ENCODE results near the gene HS3ST4.
"Not testable (repeated sequence)": the region's sequence is repeated elsewhere in the genome, so short reads cannot be mapped to it uniquely, and the experiment has no call there.

The HS3ST4 gene

GRCh38 chr16:25730396-25730795, 38.6 kb downstream of the HS3ST4 start:
- DNase-seq (ENCODE audit: low read depth) = no peak

- no peak for DNase-seq (ENCODE audit: low read depth)
Measured at GRCh38 chr16:25734430-25735385, 42.9 kb downstream of the HS3ST4 start.

DNA sequence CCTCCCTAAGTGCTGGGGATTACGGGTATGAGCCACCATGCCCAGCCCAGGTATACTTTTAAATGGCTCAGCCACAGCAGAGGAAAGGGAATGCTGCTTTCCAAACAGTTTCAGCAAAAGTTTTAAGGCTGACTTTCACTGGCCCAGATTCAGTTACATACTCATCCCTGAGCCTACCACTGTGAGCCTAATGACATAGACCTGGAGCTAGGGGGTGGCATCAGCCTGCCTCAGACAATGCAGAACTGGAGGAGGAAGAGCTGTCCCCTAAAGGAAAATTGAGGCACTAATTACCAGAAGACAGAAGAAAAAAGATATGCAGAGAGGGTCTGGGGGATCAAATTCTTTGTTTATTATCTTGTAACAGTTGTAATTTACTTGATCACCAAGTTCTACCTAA, 43.9 kb downstream of the HS3ST4 start:
- no peak for DNase-seq (ENCODE audit: low read depth)

- DNase-seq (ENCODE audit: low read depth) = no peak
Measured at GRCh38 chr16:25747160-25747758, 55.5 kb downstream of the HS3ST4 start.

GRCh38 chr16:25748092-25748654, 56.4 kb downstream of the HS3ST4 start:
- DNase-seq (ENCODE audit: low read depth) = no peak

DNA sequence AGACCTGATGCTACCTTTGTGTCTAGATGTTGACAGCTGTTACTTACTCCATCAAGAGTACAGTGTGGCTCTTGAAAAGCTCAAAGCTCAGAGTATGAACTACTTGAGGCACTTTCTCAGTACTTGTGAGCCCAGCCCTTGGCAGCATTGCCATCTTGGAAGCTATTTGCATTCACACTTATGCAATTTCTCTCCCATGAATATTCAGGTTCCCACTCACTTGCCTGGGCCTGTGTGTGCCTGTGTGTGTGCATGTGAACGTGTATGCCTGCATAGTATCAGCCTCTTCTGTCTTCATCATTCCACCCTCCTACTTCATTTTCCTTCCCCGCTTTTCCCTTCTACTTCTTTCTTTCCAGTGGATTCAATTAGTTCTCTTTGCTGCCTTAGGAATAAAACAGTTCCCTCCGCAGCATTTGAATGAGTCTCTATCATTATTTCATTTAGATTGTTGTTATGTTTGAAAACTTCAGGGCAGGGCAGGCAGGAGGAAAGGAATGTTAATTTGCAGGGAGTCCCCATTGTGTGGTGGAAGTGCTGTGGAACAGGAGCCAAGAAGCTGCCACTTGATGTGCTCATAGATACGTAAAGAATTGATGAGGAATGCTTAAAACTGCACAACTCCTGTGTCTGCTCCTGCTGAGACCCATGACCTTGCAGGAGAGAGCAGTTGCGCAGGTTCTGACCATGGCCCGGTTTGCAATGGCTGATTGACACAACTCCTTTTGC, 58.9 kb downstream of the HS3ST4 start:
- DNase-seq (ENCODE audit: low read depth) = no peak

DNA sequence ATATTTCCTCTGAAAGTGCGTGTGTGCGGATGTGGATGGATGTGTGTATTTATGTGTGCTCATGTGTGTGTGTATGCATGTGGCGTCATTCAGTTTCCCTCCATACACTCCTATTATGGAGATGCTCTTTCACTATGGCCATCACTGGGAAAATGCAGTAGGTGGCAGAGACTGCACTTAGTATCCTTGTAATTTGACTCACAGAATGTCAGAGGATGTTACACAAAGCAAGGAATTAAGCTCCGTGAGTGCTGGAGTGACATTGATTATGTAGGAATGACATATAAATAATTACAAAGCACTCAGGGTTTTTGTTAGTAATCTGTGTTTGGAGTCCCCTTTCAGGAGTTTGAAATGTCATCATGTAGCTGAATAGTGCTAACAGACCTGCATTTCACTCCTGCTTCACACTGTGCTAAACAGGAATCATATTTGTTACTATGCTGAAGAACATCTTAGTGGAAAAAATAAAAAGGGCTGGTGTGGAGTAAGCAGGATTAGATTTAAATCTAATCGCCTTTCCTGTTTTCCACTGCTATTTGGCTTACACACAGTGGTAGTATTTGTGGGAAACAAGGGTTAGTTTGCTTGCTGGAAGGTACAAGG, 59.6 kb downstream of the HS3ST4 start:
- DNase-seq (ENCODE audit: low read depth) = no peak

DNA sequence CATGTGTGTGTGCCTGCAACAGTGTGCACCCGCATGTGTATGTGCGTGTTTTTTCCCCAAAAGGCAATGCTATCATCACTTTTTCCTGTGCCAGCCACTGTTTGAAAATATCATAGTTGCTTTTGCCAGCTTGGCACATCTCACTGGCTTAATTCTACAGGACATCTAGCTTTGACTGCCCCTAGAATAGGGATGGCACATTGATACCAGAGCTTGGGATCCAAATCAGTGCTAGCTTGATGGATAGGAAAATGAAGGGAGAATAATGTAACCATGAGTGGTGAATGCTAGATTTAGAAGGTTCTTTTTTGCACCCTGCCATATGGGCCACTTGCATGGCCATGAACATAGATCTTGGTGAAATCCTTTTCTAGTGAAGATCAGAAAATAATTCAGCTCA, 72.7 kb downstream of the HS3ST4 start:
- no peak for DNase-seq (ENCODE audit: low read depth)

GRCh38 chr16:25771216-25771615, 79.5 kb downstream of the HS3ST4 start:
- no peak for DNase-seq (ENCODE audit: low read depth)

DNA sequence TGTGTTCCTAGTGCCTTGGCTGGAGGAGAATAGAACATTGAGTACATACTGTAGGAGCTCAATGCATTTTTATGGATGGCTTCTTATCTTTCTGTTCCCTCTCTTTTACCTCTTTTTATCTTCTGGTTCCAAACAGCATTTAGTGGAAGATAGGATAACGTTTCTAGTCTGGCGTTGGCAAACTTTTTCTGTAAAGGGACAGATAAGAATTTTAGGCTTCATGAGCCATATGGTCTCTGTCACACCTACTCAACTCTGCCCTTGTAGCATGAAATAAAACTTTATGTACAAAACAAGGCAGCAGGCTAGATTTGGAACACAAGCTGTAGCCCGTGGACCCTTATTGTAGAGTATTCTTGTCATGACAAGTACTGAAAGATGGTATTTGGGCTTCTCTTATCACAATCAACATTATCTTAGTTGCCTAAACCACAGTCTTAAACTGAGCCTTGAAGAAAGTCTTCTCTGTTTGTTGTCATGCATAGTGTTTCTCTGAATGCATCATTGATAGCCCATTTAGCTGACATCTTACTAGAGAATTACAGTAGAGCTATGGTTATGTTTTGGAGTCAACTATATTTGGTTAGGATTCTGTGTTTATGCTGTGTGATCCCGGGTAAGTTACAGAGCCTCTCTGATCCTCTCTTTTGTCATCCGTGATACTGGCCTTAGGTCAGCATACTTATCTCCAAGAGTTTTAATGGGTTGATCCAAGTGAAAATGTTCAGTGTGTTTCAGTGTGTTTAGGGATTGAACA, 80.2 kb downstream of the HS3ST4 start:
- no peak for DNase-seq (ENCODE audit: low read depth)

DNA sequence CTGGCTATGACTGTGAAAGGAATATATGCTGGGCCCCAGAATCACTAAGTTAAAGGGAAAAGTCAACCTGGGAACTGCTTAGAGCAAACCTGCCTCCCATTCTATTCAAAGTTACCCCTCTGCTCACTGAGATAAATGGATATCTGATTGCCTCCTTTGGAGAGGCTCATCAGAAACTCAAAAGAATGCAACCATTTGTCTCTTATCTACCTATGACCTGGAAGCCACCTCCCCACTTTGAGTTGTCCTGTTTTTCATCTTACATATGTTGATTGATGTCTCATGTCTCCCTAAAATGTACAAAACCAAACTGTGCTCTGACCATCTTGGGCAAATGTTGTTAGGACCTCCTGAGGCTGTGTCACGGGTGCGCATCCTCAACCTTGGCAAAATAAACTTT, 84.5 kb downstream of the HS3ST4 start:
- not testable (repeated sequence) for DNase-seq (ENCODE audit: low read depth)

GRCh38 chr16:25783226-25783625, 91.5 kb downstream of the HS3ST4 start:
- DNase-seq (ENCODE audit: low read depth) = no peak

GRCh38 chr16:25785361-25785760, 93.6 kb downstream of the HS3ST4 start:
- DNase-seq (ENCODE audit: low read depth) = no peak

DNA sequence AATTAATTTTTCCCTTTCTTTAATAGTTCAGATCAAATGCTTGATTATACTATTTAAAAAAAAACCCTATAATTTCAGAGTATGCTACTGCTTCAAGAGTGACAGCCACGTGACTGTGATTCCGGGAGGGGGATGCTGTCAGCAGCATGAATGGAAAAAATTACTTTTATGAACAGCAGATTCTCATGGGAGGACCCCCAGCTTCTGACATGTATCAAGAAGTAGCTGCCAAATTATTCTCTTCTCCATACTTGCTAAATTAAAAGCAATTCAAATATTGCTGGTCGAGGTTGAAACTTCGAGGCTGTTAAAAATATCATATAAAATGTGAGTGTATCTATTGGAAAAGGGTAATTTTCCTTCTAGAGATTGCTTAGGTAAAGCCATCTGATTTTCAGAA, 95.0 kb downstream of the HS3ST4 start:
- no peak for DNase-seq (ENCODE audit: low read depth)

DNA sequence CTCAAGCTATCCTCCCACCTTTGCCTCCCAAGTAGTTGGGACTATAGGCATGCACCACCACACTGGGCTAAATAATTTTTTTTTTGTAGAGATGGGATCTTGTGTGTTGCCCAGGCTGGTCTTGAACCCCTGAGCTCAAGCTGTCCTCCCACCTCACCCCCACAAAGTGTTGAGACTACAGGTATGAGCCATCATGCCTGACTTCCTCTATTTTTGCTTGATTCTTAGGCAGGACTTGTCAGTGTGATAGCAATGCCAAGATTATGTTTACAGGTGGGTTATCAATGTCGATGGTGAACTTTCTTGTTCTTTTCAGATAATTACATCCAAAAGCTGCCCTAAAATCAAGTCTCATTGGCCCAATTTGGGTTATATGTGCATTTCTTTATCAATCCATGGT, 96.9 kb downstream of the HS3ST4 start:
- no peak for DNase-seq (ENCODE audit: low read depth)

- no peak for DNase-seq (ENCODE audit: low read depth)
Measured at GRCh38 chr16:25796239-25796638, 104.5 kb downstream of the HS3ST4 start.

DNA sequence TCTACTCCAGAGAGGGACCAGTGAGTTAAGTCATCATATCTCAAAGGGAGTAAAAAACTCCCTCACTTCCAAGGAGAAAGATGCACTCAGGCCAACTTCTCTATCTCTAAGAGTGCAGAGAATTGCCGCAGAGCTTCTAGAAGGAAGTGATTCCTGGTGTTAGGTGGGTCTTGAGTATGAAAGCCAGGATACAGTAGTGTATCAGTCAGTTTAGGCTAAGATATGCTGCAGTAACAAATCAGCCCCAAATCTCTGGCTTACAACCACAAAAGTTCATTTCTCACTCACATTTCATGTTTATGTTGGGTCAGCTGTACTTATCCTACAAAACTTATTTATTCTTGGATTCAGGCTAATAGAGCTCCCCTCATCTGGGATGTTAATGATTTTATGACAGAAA, 106.3 kb downstream of the HS3ST4 start:
- DNase-seq (ENCODE audit: low read depth) = no peak

DNA sequence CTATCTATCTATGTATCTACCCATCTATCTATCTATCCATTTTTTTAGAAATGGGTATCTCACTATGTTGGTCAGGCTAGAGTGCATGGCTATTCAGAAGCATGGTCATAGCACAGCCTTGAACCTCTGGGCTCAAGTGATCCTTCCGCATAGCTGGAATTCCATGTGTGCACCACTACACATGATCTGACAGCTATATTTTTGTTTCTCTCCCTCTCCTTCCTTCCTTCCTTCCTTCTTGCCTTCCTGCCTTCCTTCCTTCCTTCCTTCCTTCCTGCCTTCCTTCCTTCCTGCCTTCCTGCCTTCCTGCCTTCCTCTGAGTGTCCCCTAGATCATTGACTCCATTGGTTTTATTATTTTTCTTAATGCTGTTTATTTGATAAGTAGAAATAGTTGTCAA, 108.1 kb downstream of the HS3ST4 start:
- no peak for DNase-seq (ENCODE audit: low read depth)

DNA sequence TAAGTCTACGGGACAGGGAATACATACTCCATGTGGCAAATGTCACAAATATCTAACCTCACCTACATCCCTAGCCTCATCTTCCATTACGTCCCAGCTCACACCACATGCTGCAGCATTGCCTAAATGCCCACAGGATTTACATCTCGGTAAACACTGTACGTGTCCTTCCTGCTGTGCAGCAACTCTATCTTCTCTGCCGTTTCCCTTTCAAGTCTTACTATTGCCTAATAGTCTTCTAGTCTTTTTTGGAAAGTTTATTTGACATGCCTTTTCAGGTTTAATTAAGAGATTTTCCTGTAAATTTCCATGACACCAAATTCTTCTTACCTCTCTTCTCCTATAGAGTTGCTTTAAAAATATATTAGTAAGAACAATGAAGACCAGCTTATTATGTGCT, 120.5 kb downstream of the HS3ST4 start:
- no peak for DNase-seq (ENCODE audit: low read depth)

GRCh38 chr16:25817295-25817694, 125.5 kb downstream of the HS3ST4 start:
- no peak for DNase-seq (ENCODE audit: low read depth)

- DNase-seq (ENCODE audit: low read depth) = no peak
Measured at GRCh38 chr16:25817876-25818275, 126.1 kb downstream of the HS3ST4 start.

Measured in activated gamma-delta T cell treated with anti-CD3 and anti-CD28 coated beads, Interleukin-2, amount 50 U/mL, for 16 hours (primary cell).